Activated CD8-positive, alpha-beta memory T cell treated with anti-CD3 and anti-CD28 coated beads for 36 hours (primary cell): Measurements from ENCODE around the gene SYT9. TPM values are rescaled to one million over a fixed set of nuclear protein-coding genes. Genes with fewer than 3 reads are reported as not detected.

Source experiments
- CTCF ChIA-PET: fragments of 350-600 bp; sonication (Branson Sonifier 250); formaldehyde crosslinking; loops from one replicate; lab custom pipeline; 2021; ENCODE audit warnings: antibody characterized with exemption; lab: Charles Lee
- POLR2A ChIA-PET: fragments of 350-600 bp; sonication (Branson Sonifier 250); formaldehyde crosslinking; loops from one replicate; lab custom pipeline; 2021; ENCODE audit warnings: antibody characterized with exemption; lab: Charles Lee
- total RNA-seq, 2 experiments: library from RNA; stranded (reverse); gene quantifications; one replicate each; pipeline ENCODE4 v1.2.3, GENCODE V29; 2021

SYT9 gene
- total RNA-seq, 2 experiments from 2014 or later = not detected

DNA sequence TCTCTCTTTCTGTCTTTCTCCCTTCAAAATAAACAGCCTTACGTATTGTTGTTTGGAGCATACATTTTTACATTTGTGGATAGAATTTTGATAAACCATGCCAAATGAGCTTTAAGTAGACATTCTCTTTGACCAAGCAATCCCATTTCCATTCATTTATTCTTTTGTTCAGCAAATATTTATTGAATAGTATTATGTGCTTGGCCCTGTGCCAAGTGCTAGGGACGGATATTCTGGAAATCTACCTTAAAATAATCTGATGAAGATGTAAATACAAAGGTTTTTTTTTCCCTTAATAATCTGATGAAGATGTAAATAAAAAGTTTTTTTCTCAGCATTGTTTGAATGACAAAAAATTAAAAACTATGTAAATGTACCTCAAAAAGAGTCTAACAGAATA lies 235.7 kb downstream of the SYT9 start:
- ChIA-PET CTCF (no interaction called here), POLR2A (no interaction called here)

DNA sequence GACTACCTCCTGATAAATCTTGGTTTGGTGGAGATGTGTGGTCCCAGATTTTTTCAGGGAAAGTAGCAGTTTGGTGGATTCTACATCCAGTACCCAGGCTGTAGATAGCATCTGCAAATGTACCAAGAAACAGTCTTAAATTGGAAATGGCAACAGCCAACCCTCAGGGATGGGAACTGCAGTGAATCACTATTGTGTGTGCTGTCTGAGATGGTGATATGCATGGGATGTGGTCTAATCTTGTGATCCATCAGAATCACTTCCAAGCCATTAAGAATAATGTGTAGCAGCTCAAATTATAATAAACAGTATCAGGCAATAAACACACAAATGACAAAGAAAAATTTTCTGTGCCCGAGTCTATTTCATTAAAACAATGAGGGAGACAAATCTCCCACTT lies 237.0 kb downstream of the SYT9 start:
- ChIA-PET POLR2A (no interaction called here), CTCF (no interaction called here)

DNA sequence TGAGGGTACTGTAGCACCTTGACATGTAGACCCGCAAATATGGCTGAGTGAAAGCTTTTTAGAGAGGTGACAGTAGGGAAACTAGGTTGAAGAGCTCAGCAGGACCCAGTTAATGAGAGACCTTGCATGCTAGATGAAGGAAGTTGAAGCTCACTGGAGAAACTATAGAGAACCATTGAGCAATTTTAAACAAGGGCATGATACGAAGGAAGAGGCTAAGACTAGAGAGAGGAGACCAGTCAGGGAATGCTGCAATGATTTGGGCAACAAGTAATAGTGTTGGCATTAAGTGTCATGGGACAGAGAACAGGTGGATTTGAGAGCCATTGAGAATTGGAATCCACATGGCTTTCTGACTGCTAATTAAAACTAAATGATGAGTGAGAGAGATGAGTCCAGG lies 237.7 kb downstream of the SYT9 start:
- POLR2A ChIA-PET = no interaction called here
- CTCF ChIA-PET = no interaction called here

DNA sequence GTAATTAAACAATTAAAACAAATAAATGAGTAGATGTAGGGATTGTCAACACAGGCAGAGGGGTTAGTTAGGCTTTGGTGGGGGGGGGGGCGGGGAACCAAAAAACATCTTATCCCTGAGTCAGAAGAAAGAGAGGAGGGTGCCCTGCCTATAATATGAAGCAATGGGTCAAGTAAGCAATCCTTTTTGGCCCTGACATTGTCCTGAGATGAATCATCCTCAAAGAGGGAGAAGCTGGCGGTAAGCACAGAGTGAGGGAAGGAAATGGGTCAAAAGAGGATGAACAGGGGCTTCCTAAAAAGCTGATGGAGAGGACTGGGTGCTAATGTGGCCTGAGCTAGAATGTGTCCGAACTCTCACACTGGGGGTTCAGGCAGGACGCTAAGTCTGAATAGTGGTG lies 238.3 kb downstream of the SYT9 start:
- ChIA-PET CTCF (no interaction called here), POLR2A (no interaction called here)

DNA sequence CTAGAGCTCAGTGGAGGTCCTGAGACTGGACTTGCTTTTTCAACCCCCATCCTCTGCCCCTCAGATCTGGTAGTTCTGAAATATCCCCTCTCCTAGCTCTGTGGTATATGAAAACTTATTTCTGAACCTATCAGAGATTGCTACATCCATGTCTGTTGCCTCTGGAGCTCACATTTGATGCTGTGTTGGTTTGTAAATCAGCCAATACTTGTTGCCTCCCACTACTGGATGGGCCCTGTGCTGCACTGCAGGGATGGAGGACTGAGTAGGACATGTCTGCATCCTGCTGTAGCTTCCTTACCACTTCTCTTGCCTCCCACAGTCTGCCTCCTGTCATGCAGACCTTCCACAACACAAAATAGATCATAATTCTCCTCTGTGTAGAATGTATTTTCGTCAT lies 238.8 kb downstream of the SYT9 start:
- ChIA-PET POLR2A (no interaction called here), CTCF (no interaction called here)

DNA sequence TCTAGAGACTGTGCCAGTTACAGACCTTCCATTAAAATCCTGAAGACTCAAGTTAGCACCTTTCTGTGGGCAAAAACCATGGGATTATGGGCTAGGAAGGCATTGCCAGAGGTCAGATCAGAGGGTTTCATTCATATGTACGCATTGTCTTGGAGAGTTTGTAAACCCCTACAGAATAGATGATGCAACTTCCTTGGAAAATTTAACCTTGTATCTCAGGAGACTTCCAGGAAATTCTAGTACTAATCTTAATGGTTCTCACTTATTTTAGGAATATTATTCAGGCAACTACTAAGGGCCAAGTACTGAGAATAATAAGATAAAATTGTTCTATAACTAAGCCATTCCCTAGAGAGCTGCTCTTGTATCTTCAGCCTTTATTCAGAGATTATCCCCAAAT lies 240.5 kb downstream of the SYT9 start:
- ChIA-PET CTCF (no interaction called here), POLR2A (no interaction called here)

DNA sequence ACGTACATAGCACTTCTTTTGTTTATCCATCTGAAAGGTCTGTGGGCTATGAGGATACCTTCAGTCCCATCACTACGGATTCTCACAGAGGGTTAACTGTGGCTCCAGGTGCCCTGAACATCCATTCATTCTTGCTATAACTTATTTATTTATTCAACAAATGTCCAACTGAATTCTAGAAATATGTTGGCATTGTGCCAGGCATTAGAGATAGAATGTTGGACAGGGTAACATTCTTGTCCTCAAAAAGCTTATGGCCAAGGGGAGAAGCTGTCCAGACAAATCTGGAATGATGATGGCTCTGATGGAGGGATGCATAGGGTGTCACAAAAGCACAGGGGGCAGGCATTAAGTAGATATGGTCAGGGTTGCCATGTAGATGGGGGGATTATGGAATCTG lies 242.0 kb downstream of the SYT9 start:
- ChIA-PET POLR2A (no interaction called here), CTCF (no interaction called here)

DNA sequence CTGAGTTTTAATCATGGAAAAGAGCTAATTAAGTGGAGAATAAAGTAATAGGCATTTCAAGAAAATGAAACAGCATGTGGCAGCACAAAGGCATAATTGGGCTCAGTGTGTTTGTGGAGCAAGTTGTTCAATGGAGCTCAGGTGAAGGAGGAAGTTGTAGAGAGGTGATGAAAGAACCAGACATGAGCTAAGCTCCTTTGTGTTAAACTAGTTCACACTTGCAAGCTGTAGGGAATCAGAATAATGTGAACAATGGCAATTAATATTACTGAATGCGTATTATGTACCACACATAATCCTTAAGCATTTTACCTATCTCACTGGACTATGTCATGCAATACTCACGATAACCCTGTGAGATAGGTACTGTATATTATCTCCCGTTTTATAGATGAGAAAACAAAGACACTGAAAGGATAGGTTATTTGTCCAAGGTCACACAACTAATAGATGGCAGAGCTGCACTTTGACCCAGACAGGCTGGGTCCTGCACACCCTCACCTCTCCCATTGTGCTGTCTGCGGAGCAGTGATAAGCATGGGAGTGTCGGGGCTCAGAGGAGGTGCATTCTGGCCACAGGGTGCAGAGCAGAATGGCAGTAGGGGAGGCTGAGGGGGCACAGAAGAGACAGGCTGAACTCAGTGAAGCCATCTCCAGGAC lies 242.5 kb downstream of the SYT9 start:
- CTCF ChIA-PET = interaction anchor here (1.1 kb wide), 1 partner anchor 49 kb away, joined by 3 read pairs; no protein-coding TSS in a partner anchor
- POLR2A ChIA-PET = no interaction called here

DNA sequence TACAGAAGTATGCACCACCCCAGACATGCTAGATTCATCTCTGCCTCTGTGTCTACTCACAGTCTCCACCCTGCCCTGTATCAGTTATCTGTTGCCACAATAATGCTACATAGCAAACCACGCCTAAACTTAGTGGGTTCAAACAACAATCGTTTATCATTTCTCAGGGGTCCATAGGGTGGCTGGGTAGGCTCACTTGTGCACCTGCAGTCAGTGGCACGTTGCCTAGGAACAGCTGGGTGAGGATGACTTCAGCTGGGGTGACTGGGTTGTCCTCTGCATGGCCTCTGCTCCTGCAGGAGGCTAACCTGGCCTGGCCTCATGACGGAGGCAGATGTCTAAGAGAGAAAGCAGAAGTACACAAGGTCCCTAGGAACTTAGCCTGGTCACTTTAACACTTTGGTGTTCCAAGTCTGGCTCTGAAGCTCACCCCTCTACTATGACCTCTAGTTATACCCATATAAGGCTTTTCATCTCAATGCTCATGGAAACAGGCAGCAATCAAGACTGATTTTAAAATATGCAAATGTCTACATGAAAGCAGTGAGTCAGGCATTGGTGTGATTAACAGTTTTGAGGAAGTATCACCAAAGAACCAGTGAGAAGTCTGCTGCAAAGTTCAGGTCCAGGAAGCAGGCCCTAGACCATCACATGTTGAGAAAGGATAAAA lies 244.3 kb downstream of the SYT9 start:
- CTCF ChIA-PET = no interaction called here
- POLR2A ChIA-PET = no interaction called here

DNA sequence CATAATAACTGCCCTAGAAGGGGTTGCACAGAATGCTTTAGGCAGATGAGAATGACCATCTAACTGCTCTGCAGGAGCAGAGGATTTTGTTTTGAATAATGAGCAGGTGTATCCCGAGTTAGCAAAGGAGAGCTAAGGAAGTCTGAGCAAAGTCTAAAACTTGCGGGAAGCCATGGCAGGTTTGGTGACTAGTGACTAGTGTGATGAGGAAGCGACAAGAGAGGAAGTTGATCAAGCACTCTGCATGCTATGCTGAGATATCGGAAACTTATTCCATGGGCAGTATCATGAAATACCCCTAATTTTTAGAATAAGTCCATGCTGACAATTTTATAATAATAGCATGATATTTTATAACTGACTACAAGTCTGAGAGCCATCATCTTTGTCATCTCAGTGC lies 246.5 kb downstream of the SYT9 start:
- CTCF ChIA-PET = no interaction called here

DNA sequence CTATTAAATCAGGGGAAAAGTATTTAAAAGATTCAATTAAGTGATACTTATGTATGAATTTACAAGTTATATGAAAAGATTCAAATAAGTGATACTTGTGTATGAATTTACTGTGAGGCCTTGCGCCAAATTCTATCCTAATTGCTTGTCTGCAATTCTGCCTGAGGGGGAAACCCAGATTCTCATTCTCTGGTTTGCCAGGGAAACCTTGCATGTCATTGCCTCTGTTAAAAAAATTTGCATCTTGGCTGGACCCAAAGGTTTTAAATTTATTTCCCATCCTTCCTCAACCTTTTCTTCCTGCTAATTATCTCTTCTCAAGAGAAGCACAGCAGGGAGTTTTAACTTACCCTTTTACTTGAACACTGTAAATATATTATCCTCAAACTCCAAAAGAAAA lies 247.4 kb downstream of the SYT9 start:
- ChIA-PET CTCF (no interaction called here), POLR2A (no interaction called here)

More for the DNA sequence above, 246.5 kb downstream of the SYT9 start:
- POLR2A ChIA-PET = no interaction called here

DNA sequence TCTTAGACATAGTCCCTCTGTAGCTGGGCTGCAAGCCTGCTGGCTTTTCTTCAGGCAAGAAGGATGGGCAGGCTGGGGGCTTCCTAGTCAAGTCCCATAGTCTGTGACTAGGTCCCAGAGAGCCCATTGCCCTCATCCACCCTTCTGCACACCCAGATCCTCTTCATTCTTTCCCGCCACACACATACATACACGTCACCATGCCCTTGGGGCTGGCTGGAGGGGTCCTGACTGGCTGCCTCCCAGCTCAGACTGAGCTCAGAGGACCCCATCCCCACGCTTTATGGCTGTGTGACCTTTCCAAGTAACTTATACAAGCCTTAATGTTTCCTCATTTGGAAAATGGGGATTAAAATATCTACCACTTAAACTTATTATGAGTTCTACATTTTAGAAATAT lies 248.5 kb downstream of the SYT9 start:
- POLR2A ChIA-PET = no interaction called here
- CTCF ChIA-PET = no interaction called here

DNA sequence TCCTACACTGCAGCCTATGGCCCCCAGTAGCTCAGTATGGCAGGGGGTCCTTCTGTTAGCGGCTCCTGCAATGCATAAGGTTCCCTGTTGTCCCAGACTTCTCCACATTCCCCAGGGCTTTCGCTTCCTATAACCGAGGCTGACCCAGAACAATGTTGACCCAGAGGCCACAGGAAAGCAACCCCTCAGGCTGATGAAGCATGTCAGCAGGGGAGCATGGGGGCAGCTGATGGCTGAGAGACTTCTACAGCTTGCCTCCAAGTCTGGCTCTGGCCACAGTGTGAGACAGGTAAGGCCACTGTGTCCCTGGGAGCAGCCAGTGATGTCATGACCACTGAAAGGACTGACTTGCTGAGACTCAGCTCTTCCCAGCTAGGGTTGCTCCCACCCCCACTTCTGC lies 249.5 kb downstream of the SYT9 start:
- ChIA-PET CTCF (no interaction called here), POLR2A (no interaction called here)

DNA sequence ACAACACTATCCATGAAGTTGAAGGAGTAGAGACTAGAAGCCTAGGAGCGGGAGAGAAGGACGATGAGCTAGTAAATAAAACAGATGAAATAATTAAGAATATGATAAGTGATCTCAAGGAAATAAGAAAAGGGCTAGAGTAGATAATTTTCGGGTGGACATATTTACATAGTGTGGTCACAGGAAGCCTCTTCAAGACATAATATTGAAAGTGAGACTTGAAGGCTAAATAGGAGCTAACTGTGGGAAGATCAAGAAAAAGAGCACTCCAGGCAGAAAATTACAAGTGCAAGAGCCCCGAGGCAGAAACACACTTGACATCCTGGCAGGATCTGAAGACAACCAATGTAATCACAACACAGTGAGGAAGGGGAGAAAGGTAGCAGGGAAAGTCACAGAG lies 250.2 kb downstream of the SYT9 start:
- ChIA-PET POLR2A (no interaction called here), CTCF (interaction anchor here (0.6 kb wide), 1 partner anchor 1207 kb away, joined by 3 read pairs; no protein-coding TSS in a partner anchor)

DNA sequence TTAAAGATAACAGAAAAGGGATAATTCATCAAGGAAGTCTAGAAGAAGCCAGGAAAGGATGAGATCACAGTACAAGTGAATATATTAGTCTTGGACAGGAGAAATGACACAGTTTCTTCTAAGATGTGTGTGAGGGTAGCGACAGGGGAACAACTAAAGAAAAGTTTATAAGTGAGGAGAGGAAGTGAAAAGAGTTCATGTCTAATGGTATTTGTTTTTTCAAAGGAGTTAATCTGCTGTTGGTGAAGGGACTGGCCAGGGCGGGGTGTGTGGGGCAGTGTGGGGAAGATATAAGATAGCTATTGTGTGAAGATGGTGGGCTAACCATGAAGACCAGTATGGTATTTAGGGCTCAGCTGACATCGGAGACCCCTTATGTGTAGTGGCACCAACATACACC lies 254.5 kb downstream of the SYT9 start:
- ChIA-PET POLR2A (no interaction called here), CTCF (no interaction called here)

DNA sequence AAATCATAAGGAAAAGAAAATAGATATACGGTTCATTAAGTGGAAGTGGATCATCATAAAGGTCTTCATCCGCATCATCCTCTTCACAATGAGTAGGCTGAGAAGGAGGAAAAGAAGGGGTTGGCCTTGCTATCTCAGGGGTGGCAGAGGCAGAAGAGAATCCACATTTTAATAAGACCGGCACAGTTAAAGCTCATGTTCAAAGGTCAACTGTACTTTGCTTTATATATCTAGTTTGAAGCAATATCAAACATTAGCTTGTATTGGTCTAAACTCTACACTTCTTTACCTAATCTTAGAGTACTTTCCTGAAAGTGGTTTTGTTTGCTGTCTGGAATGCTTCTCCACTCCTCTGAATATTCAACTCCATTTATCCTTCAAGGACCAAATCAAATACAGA lies 256.4 kb downstream of the SYT9 start:
- CTCF ChIA-PET = no interaction called here

DNA sequence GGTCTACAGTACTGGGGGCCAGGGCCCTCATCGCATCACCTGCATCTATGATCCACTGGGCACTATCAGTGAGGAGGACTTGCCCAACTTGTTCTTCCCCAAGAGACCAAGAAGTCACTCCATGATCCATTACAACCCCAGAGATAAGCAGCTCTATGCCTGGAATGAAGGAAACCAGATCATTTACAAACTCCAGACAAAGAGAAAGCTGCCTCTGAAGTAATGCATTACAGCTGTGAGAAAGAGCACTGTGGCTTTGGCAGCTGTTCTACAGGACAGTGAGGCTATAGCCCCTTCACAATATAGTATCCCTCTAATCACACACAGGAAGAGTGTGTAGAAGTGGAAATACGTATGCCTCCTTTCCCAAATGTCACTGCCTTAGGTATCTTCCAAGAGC lies 258.3 kb downstream of the SYT9 start:
- ChIA-PET CTCF (no interaction called here), POLR2A (no interaction called here)

More for the DNA sequence above, 256.4 kb downstream of the SYT9 start:
- POLR2A ChIA-PET = no interaction called here

DNA sequence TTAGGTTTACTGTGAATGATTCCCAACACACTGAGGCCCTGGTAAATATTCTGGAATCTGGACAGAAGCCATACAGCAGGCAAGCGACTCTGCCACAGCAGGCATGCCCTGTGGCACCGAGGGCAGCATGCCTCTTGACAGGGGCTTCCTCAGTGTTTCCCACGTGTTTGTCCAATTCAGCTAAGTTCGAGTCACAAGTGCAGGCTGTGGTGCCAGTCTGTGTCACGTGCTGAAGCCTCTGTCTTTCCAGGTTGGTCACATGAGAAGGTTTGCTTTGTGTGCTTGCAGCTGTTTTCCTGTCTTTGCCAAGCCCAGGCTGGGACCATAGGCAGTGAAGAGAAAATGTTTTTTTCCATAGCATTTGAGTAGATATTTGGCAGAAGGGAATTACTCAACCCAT lies 259.7 kb downstream of the SYT9 start:
- CTCF ChIA-PET = no interaction called here
- POLR2A ChIA-PET = no interaction called here

DNA sequence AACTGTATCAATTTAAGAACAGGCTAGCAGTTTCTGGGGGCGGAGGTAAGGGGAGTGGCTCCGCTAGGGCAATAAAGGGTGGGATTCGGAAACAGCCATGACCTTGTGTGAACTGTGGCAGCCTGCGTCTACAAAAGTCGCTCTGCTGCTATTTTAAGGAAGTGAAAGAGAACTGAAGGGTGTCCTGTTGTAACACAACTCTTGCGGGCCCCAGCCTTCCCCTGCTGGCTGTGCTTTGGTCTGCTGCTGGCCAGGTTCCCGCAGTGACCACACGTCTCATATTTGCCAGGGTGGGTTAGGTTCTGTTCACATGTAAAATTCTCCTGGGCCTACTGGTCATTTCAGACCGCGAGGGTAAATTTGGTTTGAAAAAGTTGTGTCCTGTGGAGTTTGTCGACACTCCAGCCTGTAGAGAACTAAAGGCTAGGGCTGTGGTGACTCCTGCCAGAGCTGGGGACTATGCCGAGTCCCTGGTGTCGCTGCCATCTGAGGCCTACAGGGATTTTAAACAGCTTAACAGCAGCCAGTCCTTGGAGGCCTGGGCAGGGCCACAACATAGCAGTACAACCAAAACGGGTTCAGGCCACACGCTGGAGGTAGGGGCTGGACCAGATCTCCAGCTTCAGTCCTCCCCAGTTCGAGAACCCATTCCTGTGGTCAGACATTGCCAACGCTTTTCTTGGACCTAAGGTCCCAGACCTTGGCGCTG lies 261.0 kb downstream of the SYT9 start:
- ChIA-PET CTCF (interaction anchor here (0.6 to 1.6 kb wide), 10 partner anchors 24 to 851 kb away, joined by 3 to 5 read pairs (median 4); no protein-coding TSS in a partner anchor), POLR2A (interaction anchor here (0.6 kb wide), 1 partner anchor 161 kb away, joined by 3 read pairs; no protein-coding TSS in a partner anchor)
